Skeletal muscle tissue (tissue), 4 donors: ENCODE data around the gene ACKR4. TPM values are rescaled to one million over a fixed set of nuclear protein-coding genes. Genes with fewer than 3 reads are reported as not detected.
"Not testable (repeated sequence)": the region's sequence is repeated elsewhere in the genome, so short reads cannot be mapped to it uniquely, and the experiment has no call there.

ENCODE experiments used
- H3K27ac ChIP-seq: one replicate; pipeline ENCODE4 v1.7.0; 2013; ENCODE audit warnings: mild to moderate bottlenecking, low read depth, low read length, inconsistent platforms
- H3K27me3 ChIP-seq, 3 donors: one replicate each; pipeline ENCODE4 v1.7.0; 2013; ENCODE audit warnings: low read length in 3 of 3; ENCODE audit not compliant: control insufficient read depth in 3 of 3, insufficient read depth in 3 of 3
- H3K36me3 ChIP-seq, 3 donors: one replicate each; pipeline ENCODE4 v1.7.0; 2013; ENCODE audit warnings: low read length in 3 of 3; ENCODE audit not compliant: control insufficient read depth in 3 of 3, insufficient read depth in 3 of 3
- H3K4me1 ChIP-seq, 3 donors: one replicate each; pipeline ENCODE4 v1.7.0; 2013; ENCODE audit warnings: low read length in 3 of 3, mild to moderate bottlenecking in 3 of 3; ENCODE audit not compliant: control insufficient read depth in 3 of 3, insufficient read depth in 3 of 3
- H3K4me3 ChIP-seq, 3 donors: one replicate each; pipeline ENCODE4 v1.7.0; 2013; ENCODE audit warnings: low read length in 3 of 3
- H3K9ac ChIP-seq, 3 donors: one replicate each; pipeline ENCODE4 v1.7.0; 2013; ENCODE audit warnings: low read length in 3 of 3, mild to moderate bottlenecking in 3 of 3, moderate library complexity in 2 of 3, low read depth in 1 of 3
- H3K9me3 ChIP-seq, 3 donors: one replicate each; pipeline ENCODE4 v1.7.0; 2013; ENCODE audit warnings: low read length in 3 of 3; ENCODE audit not compliant: control insufficient read depth in 3 of 3
- total RNA-seq: library from RNA; depleted of rRNA; stranded (reverse); fragments of >200 nt; gene quantifications from one replicate; pipeline ENCODE4 v1.2.3, GENCODE V29; 2014
- donor health status: Osteomylitis.

The ACKR4 gene
- total RNA-seq, 1 donor from 2014 or later, result 2.1 TPM

GRCh38 chr3:132593241-132593946 is 3.7 kb upstream of the ACKR4 start:
- Histone ChIP-seq H3K9ac (no peak overlapping the region), H3K4me1 (no peaks in the 10 kb centered on the region), H3K27me3 (no peaks in the 10 kb centered on the region), H3K9me3 (no peaks in the 10 kb centered on the region), H3K4me3 (no peak overlapping the region), H3K36me3 (peaks cover 0 to 4% (median 3%) of the 10 kb centered on the region in 3 donors), H3K27ac (no peak overlapping the region)

GRCh38 chr3:132593947-132594323 is 3.1 kb upstream of the ACKR4 start:
- Histone ChIP-seq H3K27ac (no peak overlapping the region), H3K9me3 (no peaks in the 10 kb centered on the region), H3K36me3 (peaks cover 0 to 7% (median 7%) of the 10 kb centered on the region in 3 donors), H3K9ac (no peak overlapping the region), H3K4me3 (no peak overlapping the region), H3K27me3 (no peaks in the 10 kb centered on the region), H3K4me1 (no peaks in the 10 kb centered on the region)

GRCh38 chr3:132594498-132594897 is 2.6 kb upstream of the ACKR4 start:
- H3K9ac ChIP-seq, result no peak overlapping the region
- no peaks in the 10 kb centered on the region for H3K9me3 ChIP-seq
- H3K4me1 ChIP-seq, result no peaks in the 10 kb centered on the region
- peaks cover 0 to 8% (median 7%) of the 10 kb centered on the region in 3 donors for H3K36me3 ChIP-seq
- H3K27me3 ChIP-seq, result no peaks in the 10 kb centered on the region
- no peak overlapping the region for H3K27ac ChIP-seq
- no peak overlapping the region for H3K4me3 ChIP-seq

- Histone ChIP-seq H3K4me1 (no peaks in the 10 kb centered on the region), H3K9me3 (no peaks in the 10 kb centered on the region), H3K4me3 (no peak overlapping the region), H3K27me3 (no peaks in the 10 kb centered on the region), H3K27ac (no peak overlapping the region), H3K36me3 (peaks cover 0 to 8% (median 7%) of the 10 kb centered on the region in 3 donors), H3K9ac (no peak overlapping the region)
Measured at GRCh38 chr3:132595014-132595413, 2.1 kb upstream of the ACKR4 start.

- H3K27ac ChIP-seq, result no peak overlapping the region
- H3K4me1 ChIP-seq, result no peaks in the 10 kb centered on the region
- H3K9ac ChIP-seq, result no peak overlapping the region
- H3K36me3 ChIP-seq, result peaks cover 0 to 8% (median 7%) of the 10 kb centered on the region in 3 donors
- no peak overlapping the region for H3K4me3 ChIP-seq
- H3K27me3 ChIP-seq, result no peaks in the 10 kb centered on the region
- no peaks in the 10 kb centered on the region for H3K9me3 ChIP-seq
Measured at GRCh38 chr3:132596326-132596725, 744 bp upstream of the ACKR4 start.

- peaks cover 1 to 8% (median 7%) of the 10 kb centered on the region in 3 donors for H3K36me3 ChIP-seq
- H3K4me1 ChIP-seq, result no peaks in the 10 kb centered on the region
- no peak overlapping the region for H3K4me3 ChIP-seq
- no peak overlapping the region for H3K27ac ChIP-seq
- no peaks in the 10 kb centered on the region for H3K9me3 ChIP-seq
- H3K9ac ChIP-seq, result no peak overlapping the region
- no peaks in the 10 kb centered on the region for H3K27me3 ChIP-seq
Measured at GRCh38 chr3:132597660-132598059, 590 bp downstream of the ACKR4 start.

GRCh38 chr3:132598181-132598580 is 1.1 kb downstream of the ACKR4 start:
- Histone ChIP-seq H3K27me3 (no peaks in the 10 kb centered on the region), H3K27ac (no peak overlapping the region), H3K9me3 (no peaks in the 10 kb centered on the region), H3K36me3 (peaks cover 6 to 11% (median 10%) of the 10 kb centered on the region in 3 donors), H3K9ac (no peak overlapping the region), H3K4me1 (no peaks in the 10 kb centered on the region), H3K4me3 (no peak overlapping the region)

- H3K27ac ChIP-seq, H3K9me3 ChIP-seq, H3K27me3 ChIP-seq, H3K4me3 ChIP-seq, H3K9ac ChIP-seq, H3K4me1 ChIP-seq: not testable (repeated sequence)
- peaks cover 10 to 14% (median 11%) of the 10 kb centered on the region in 3 donors for H3K36me3 ChIP-seq
Measured at GRCh38 chr3:132600614-132601013, 3.5 kb downstream of the ACKR4 start.

- Histone ChIP-seq H3K9me3 (no peaks in the 10 kb centered on the region), H3K27ac (no peak overlapping the region), H3K4me1 (no peaks in the 10 kb centered on the region)
Measured at GRCh38 chr3:132605374-132605792, 8.3 kb downstream of the ACKR4 start.

GRCh38 chr3:132606085-132606484 is 9.0 kb downstream of the ACKR4 start:
- H3K4me3 ChIP-seq, result no peak overlapping the region
- no peaks in the 10 kb centered on the region for H3K4me1 ChIP-seq
- peaks cover 6 to 14% (median 10%) of the 10 kb centered on the region in 3 donors for H3K36me3 ChIP-seq
- no peaks in the 10 kb centered on the region for H3K9me3 ChIP-seq
- H3K27me3 ChIP-seq, result no peaks in the 10 kb centered on the region
- no peak overlapping the region for H3K27ac ChIP-seq
- no peak overlapping the region for H3K9ac ChIP-seq

More at GRCh38 chr3:132605374-132605792, 8.3 kb downstream of the ACKR4 start:
- Histone ChIP-seq H3K9ac (no peak overlapping the region), H3K4me3 (no peak overlapping the region), H3K27me3 (no peaks in the 10 kb centered on the region), H3K36me3 (peaks cover 6 to 14% (median 10%) of the 10 kb centered on the region in 3 donors)
